Mesothelial cell of epicardium (in vitro differentiated cells): Measurements from ENCODE around the gene PRAMEF4. TPM values are rescaled to one million over a fixed set of nuclear protein-coding genes. Genes with fewer than 3 reads are reported as not detected.
"Not testable (repeated sequence)": the region's sequence is repeated elsewhere in the genome, so short reads cannot be mapped to it uniquely, and the experiment has no call there.

Experiments used
- DNase-seq, 2 experiments: peaks; one replicate each; pipeline ENCODE4 v3.0.0; 2021; ENCODE audit warnings: low spot score in 2 of 2; ENCODE audit not compliant: unreplicated experiment in 2 of 2
- H3K27ac Mint-ChIP-seq: 2 replicates; pipeline ENCODE4 v1.8.0; 2021; ENCODE audit warnings: mixed read lengths
- H3K27me3 Mint-ChIP-seq: 2 replicates; pipeline ENCODE4 v1.8.0; 2021; ENCODE audit warnings: low read depth, mixed read lengths
- H3K36me3 Mint-ChIP-seq: 2 replicates; pipeline ENCODE4 v1.8.0; 2021; ENCODE audit warnings: mixed read lengths
- H3K4me1 Mint-ChIP-seq: 2 replicates; pipeline ENCODE4 v1.8.0; 2021; ENCODE audit warnings: mixed read lengths
- H3K4me3 Mint-ChIP-seq: 2 replicates; pipeline ENCODE4 v1.8.0; 2021; ENCODE audit warnings: mild to moderate bottlenecking, moderate library complexity, mixed read lengths
- H3K9me3 Mint-ChIP-seq: 2 replicates; pipeline ENCODE4 v1.8.0; 2021; ENCODE audit warnings: mixed read lengths
- total RNA-seq: library from RNA; stranded (reverse); gene quantifications from 3 replicates; pipeline ENCODE4 v1.2.1, GENCODE V29; 2021

Gene PRAMEF4
- total RNA-seq = not detected in 3 replicates

- not testable (repeated sequence) for H3K4me3 Mint-ChIP-seq, H3K4me1 Mint-ChIP-seq, H3K36me3 Mint-ChIP-seq, H3K9me3 Mint-ChIP-seq, DNase-seq, H3K27ac Mint-ChIP-seq, H3K27me3 Mint-ChIP-seq
Observed at GRCh38 chr1:12886101-12886500, at the start of gene PRAMEF4. Gene PRAMEF4, minus strand, starts transcription at chr1:12886201. Its CDS starts 2,807 bp downstream, at chr1:12883394.

- H3K9me3 Mint-ChIP-seq, DNase-seq, H3K4me1 Mint-ChIP-seq, H3K36me3 Mint-ChIP-seq, H3K4me3 Mint-ChIP-seq, H3K27me3 Mint-ChIP-seq, H3K27ac Mint-ChIP-seq: not testable (repeated sequence)
Observed at GRCh38 chr1:12924368-12924767, 38.4 kb upstream of the PRAMEF4 start.

GRCh38 chr1:12921749-12922148, 35.7 kb upstream of the PRAMEF4 start:
- H3K4me1 Mint-ChIP-seq, DNase-seq, H3K27ac Mint-ChIP-seq, H3K36me3 Mint-ChIP-seq, H3K9me3 Mint-ChIP-seq, H3K4me3 Mint-ChIP-seq, H3K27me3 Mint-ChIP-seq: not testable (repeated sequence)

GRCh38 chr1:12916310-12916709, 30.3 kb upstream of the PRAMEF4 start, which contains the start of gene PRAMEF7:
Gene PRAMEF7, plus strand, starts transcription at chr1:12916610. Its CDS starts 1,083 bp downstream, at chr1:12917693.
- DNase-seq, H3K27me3 Mint-ChIP-seq, H3K27ac Mint-ChIP-seq, H3K36me3 Mint-ChIP-seq, H3K4me3 Mint-ChIP-seq, H3K9me3 Mint-ChIP-seq, H3K4me1 Mint-ChIP-seq: not testable (repeated sequence)

GRCh38 chr1:12903793-12904572, 18.0 kb upstream of the PRAMEF4 start:
- not testable (repeated sequence) for H3K27me3 Mint-ChIP-seq, H3K4me3 Mint-ChIP-seq, H3K36me3 Mint-ChIP-seq, H3K4me1 Mint-ChIP-seq, DNase-seq, H3K27ac Mint-ChIP-seq, H3K9me3 Mint-ChIP-seq

- not testable (repeated sequence) for H3K9me3 Mint-ChIP-seq, H3K27ac Mint-ChIP-seq, H3K36me3 Mint-ChIP-seq, H3K4me3 Mint-ChIP-seq, DNase-seq, H3K4me1 Mint-ChIP-seq, H3K27me3 Mint-ChIP-seq
Observed at GRCh38 chr1:12899186-12899585, 13.2 kb upstream of the PRAMEF4 start.

GRCh38 chr1:12898170-12898569, 12.2 kb upstream of the PRAMEF4 start, which contains the start of gene PRAMEF10:
Gene PRAMEF10, minus strand, starts transcription at chr1:12898270. Its CDS starts 2,423 bp downstream, at chr1:12895847.
- not testable (repeated sequence) for DNase-seq, H3K36me3 Mint-ChIP-seq, H3K4me3 Mint-ChIP-seq, H3K9me3 Mint-ChIP-seq, H3K27ac Mint-ChIP-seq, H3K4me1 Mint-ChIP-seq, H3K27me3 Mint-ChIP-seq

- not testable (repeated sequence) for H3K27me3 Mint-ChIP-seq, H3K27ac Mint-ChIP-seq, H3K4me3 Mint-ChIP-seq, H3K4me1 Mint-ChIP-seq, DNase-seq, H3K9me3 Mint-ChIP-seq, H3K36me3 Mint-ChIP-seq
Observed at GRCh38 chr1:12878453-12878852, 7.5 kb downstream of the PRAMEF4 start.

GRCh38 chr1:12863131-12863880, 22.7 kb downstream of the PRAMEF4 start:
- not testable (repeated sequence) for H3K27me3 Mint-ChIP-seq, H3K36me3 Mint-ChIP-seq, H3K27ac Mint-ChIP-seq, H3K4me3 Mint-ChIP-seq, H3K4me1 Mint-ChIP-seq, DNase-seq
- H3K9me3 Mint-ChIP-seq = peaks cover 32% of the 10 kb centered on the region

GRCh38 chr1:12856786-12857185, 29.2 kb downstream of the PRAMEF4 start, which contains the start of gene PRAMEF2:
Gene PRAMEF2, plus strand, starts transcription at chr1:12857086. Its CDS starts 1,924 bp downstream, at chr1:12859010.
- not testable (repeated sequence) for H3K27me3 Mint-ChIP-seq, H3K27ac Mint-ChIP-seq, H3K4me1 Mint-ChIP-seq, H3K4me3 Mint-ChIP-seq, H3K36me3 Mint-ChIP-seq, DNase-seq
- peaks cover 29% of the 10 kb centered on the region for H3K9me3 Mint-ChIP-seq
